ENCODE results near the gene KRT17. TPM values are rescaled to one million over a fixed set of nuclear protein-coding genes. Genes with fewer than 3 reads are reported as not detected.

KRT17 gene
- total RNA-seq, 4 donors from 2014 or later: 37.6 TPM; not detected in 3

- WGBS, 2 donors (ENCODE audit: low coverage in 1 of 2): 20 to 76% methylated on average over 1 to 15 of the region's 16 CpGs
Observed at GRCh38 chr17:41657176-41657754, 32.9 kb upstream of the KRT17 start.

GRCh38 chr17:41656249-41657023 is 32.1 kb upstream of the KRT17 start:
- in situ Hi-C loops (cut with MboI; ENCODE audit: low pct_ligation_motif_present in 1 of 4, low pct_unique_long_range_greater_than_20kb in 1 of 4, low sequenced_read_pairs in 3 of 4) (loop anchor here (25.0 kb wide), 2 partner anchors 844 to 1044 kb away; partner anchors contain the start of gene KRT10 (in 2 of the 4)), intact Hi-C loops (cut with DNase I; ENCODE audit: low total_unique reads) (no loop called here)
- Histone ChIP-seq H3K27ac (peak overlapping the region; percentile 92 to 95 (median 92)), H3K4me1 (peaks cover 33 to 65% (median 55%) of the 10 kb centered on the region in 4 donors), H3K4me3 (no peak overlapping the region), H3K27me3 (no peaks in the 10 kb centered on the region), H3K36me3 (no peaks in the 10 kb centered on the region), H3K9me3 (no peaks in the 10 kb centered on the region)
- WGBS, 2 donors (ENCODE audit: low coverage in 1 of 2): 74 to 100% methylated on average over 2 to 14 of the region's 16 CpGs
- DNase-seq: no peak
- TF ChIP-seq EP300 (IDR thresholded peaks at IDR 0.05; ENCODE audit: low read depth): no peak
- no peak for TF ChIP-seq POLR2A (IDR thresholded peaks at IDR 0.05)
- no peak for TF ChIP-seq CTCF (IDR thresholded peaks at IDR 0.05)
- no peak for TF ChIP-seq POLR2AphosphoS5 (IDR thresholded peaks at IDR 0.05)

More at GRCh38 chr17:41657176-41657754, 32.9 kb upstream of the KRT17 start:
- H3K27me3 ChIP-seq: no peaks in the 10 kb centered on the region
- no peaks in the 10 kb centered on the region for H3K9me3 ChIP-seq
- H3K36me3 ChIP-seq: no peaks in the 10 kb centered on the region
- intact Hi-C loops (cut with DNase I; ENCODE audit: low total_unique reads): no loop called here
- peak overlapping the region; percentile 92 to 95 (median 92) for H3K27ac ChIP-seq
- peaks cover 27 to 63% (median 47%) of the 10 kb centered on the region in 4 donors for H3K4me1 ChIP-seq
- no peak for TF ChIP-seq POLR2A (IDR thresholded peaks at IDR 0.05)
- no peak for TF ChIP-seq CTCF (IDR thresholded peaks at IDR 0.05)
- TF ChIP-seq POLR2AphosphoS5 (IDR thresholded peaks at IDR 0.05): no peak
- no peak for TF ChIP-seq EP300 (IDR thresholded peaks at IDR 0.05; ENCODE audit: low read depth)
- in situ Hi-C loops (cut with MboI; ENCODE audit: low pct_ligation_motif_present in 1 of 4, low pct_unique_long_range_greater_than_20kb in 1 of 4, low sequenced_read_pairs in 3 of 4): loop anchor here (25.0 kb wide), 2 partner anchors 845 to 1045 kb away; partner anchors contain the start of gene KRT10 (in 2 of the 4)
- H3K4me3 ChIP-seq: no peak overlapping the region
- DNase-seq: no peak

- no peaks in the 10 kb centered on the region for H3K36me3 ChIP-seq
- TF ChIP-seq POLR2AphosphoS5 (IDR thresholded peaks at IDR 0.05) (peak in 2 of 3 donors; percentile 80 to 88), CTCF (IDR thresholded peaks at IDR 0.05) (no peak), EP300 (IDR thresholded peaks at IDR 0.05; ENCODE audit: low read depth) (peak; percentile 96), POLR2A (IDR thresholded peaks at IDR 0.05) (peak; percentile 83)
- H3K4me3 ChIP-seq: no peak overlapping the region
- WGBS, 2 donors (ENCODE audit: low coverage in 1 of 2): 29 to 60% methylated on average over 2 to 10 of the region's 18 CpGs
- peaks cover 39 to 73% (median 62%) of the 10 kb centered on the region in 4 donors for H3K4me1 ChIP-seq
- in situ Hi-C loops (cut with MboI; ENCODE audit: low pct_ligation_motif_present in 1 of 4, low pct_unique_long_range_greater_than_20kb in 1 of 4, low sequenced_read_pairs in 3 of 4) (loop anchor here (25.0 kb wide), 2 partner anchors 843 to 1043 kb away; partner anchors contain the start of gene KRT10 (in 2 of the 4)), intact Hi-C loops (cut with DNase I; ENCODE audit: low total_unique reads) (no loop called here)
- peak; percentile 94 for DNase-seq
- peak overlapping the region; percentile 92 to 95 (median 92) for H3K27ac ChIP-seq
- H3K9me3 ChIP-seq: no peaks in the 10 kb centered on the region
- no peaks in the 10 kb centered on the region for H3K27me3 ChIP-seq
Observed at GRCh38 chr17:41655611-41656111, 31.3 kb upstream of the KRT17 start.
